GM19238 (cell line): ENCODE data around the gene FAM234A.
A peak's percentile ranks its signal among the peaks of the same experiment; 100 is the strongest.
"Not testable (repeated sequence)": the region's sequence is repeated elsewhere in the genome, so short reads cannot be mapped to it uniquely, and the experiment has no call there.

Source experiments
- DNase-seq: peaks from one replicate; pipeline ENCODE4 v3.0.0; 2011; ENCODE audit warnings: low spot score; ENCODE audit not compliant: insufficient read length

The FAM234A gene

GRCh38 chr16:264440-264951, 29.9 kb downstream of the FAM234A start:
- no peak for DNase-seq

DNA sequence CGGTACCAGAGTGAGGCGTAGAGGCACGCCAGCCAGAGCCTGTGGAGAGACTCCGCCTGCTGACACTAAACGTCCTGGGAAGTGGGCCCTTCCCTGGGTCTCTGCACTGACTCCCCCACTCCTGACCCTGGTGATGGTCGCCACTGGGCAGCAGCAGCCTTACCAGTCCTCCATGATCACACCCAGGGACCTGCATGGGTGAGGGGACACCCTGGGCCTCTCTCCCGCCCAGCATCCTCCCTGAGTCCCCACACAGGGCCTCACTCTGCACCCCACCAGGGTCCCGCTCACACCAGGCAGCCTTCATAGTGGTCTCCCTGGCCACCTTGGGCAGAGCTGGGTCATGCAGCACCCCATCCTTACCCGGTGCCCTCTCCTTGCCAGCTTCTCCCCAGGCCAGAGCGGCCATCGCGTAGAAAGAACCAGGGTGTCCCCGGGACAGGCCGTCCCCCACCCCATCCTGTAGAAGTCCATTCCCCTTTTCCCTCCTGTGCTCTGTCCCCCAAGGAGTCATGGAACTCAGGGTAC, 30.4 kb downstream of the FAM234A start:
- DNase-seq, result no peak

- no peak for DNase-seq
Observed at GRCh38 chr16:265711-266110, 31.1 kb downstream of the FAM234A start.

GRCh38 chr16:266258-267164, 31.9 kb downstream of the FAM234A start:
- DNase-seq, result no peak

DNA sequence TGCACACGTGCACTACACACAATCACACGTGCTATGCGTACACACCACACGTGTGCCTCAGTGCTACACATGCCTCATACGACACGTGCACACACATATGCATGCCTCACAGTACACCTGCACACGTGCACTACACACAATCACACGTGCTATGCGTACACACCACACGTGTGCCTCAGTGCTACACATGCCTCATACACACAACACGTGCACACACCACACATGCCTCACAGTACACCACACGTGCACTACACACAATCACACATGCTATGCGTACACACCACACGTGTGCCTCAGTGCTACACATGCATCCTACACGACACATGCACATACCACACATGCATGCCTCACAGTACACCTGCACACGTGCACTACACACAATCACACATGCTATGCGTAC, 32.9 kb downstream of the FAM234A start:
- not testable (repeated sequence) for DNase-seq

- DNase-seq, result no peak
Observed at GRCh38 chr16:268141-269053, 33.8 kb downstream of the FAM234A start.

- no peak for DNase-seq
Observed at GRCh38 chr16:269061-269796, 34.6 kb downstream of the FAM234A start.

- no peak for DNase-seq
Observed at GRCh38 chr16:270381-271255, 36.0 kb downstream of the FAM234A start.

DNA sequence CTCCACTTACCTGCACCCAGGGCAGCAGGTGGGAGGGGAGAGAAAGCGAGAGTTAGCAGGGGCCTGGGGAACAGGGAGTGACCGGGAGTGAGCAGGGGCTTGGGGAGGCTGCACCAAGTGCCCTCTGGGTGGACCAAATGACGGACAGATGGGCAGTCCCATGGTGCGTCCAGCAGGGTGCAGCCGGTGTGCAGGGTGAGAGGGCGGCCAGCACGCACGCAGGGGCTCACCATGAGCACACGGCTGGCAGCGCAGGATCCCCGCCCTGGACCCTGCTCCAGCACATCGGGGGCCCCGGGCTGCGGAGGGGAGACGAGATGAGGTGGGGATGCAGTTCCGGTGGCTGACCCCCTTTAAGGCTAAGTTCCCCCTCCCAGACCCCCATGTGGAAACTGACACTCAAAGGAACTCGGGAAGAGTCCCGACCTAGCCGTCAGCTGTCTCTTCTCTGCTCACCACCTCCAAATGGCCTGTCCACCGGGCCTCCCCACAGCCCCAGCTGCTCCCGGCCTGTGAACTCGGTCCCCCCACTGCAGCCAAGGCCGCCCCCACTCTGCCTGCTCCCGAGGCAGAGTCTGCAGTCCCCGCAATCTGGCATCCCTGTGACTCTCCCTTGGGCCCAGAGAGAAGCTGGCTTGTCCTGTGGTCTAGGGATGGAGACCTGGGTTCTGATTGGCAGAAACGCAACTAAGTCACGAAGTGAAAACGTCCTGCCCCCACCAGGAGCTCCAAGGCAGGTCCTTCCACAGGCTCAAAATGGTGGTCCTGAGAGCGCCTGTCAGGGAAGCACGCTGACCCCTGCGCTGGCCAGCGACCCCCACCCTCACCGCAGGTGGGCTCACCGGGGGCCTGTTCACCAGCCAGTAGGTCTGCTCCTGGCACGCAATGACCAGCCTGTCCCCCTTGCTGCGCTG, 38.3 kb downstream of the FAM234A start:
- DNase-seq, result no peak

DNA sequence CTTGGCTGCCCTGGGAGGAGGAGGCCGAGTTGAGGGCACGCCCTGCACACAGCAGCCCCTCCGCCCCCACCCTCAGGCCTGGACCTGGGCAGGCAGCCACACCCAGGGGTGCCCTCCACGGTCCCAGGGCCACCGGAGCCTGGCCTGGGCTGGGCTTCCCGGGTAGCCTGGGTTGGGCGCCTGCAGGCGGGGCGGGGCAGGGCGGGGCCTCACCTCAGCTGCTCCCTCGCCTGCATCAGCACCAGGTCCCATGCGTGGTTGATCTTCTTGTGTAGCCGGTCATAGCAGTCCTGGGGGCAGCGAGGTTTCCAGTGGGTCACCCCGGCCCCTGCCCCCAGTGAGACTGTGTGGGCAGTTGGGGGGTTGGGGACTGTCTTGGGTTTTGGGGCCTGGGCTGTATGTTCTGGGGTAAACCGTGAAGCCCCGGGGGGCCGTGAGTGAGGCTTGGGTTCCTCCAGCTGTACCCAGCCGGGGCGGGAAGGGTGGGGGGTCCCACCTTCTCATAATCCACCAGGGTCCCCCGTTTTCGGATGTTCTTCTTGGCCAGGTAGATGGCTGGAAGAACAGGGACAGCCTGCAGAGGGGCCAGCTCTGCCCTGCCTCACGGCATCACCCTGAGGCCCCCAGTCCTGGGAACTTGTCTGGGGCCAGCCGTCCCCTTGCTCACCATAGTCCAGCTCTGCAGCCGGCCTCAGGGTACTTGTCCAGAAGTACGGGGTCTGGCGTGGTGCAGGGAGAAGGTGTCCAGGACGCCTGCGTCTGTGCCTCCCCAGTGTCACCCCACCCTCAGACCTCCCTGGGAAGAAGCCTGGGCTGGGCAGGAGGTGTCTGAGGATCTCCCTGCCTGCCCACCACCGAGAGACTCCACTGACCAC, 39.2 kb downstream of the FAM234A start:
- no peak for DNase-seq

DNA sequence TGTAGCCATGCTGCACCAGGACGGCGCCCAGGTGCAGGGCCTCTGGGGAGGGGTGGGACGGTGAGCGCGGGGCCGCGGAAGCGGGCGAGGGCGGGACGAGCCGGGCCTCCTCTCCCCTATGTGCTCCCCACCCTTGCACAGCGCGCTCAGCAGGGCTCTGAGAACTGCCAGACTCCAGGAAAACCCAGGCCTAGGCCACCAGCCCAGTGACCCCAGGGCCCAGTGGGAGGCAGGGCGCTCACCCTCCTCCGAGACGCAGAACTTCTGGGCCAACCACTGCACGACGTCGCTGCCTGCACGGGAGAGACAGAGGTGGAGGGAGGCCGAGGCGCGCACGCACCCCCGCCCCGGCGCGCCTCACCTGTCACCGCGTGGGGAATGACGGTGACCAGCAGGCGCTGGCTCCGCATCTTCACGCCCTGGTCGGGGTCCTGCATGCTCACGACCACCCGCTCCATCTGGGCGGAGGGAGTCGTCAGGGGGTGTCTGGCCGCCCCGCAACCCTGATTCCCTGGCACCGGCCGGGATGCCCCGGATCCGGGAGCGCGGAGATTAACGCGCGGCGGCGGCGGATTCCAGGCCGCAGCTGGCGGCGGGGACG, 40.5 kb downstream of the FAM234A start:
- no peak for DNase-seq

GRCh38 chr16:275786-276232, 41.2 kb downstream of the FAM234A start, which contains the start of gene RGS11:
RGS11 (minus strand) TSS chr16:275944; CDS start chr16:275911, 33 bp downstream.
- DNase-seq, result no peak

GRCh38 chr16:276426-277077, 41.9 kb downstream of the FAM234A start:
- DNase-seq, result no peak

GRCh38 chr16:278863-279366, 44.3 kb downstream of the FAM234A start:
- peak; percentile 65 for DNase-seq

DNA sequence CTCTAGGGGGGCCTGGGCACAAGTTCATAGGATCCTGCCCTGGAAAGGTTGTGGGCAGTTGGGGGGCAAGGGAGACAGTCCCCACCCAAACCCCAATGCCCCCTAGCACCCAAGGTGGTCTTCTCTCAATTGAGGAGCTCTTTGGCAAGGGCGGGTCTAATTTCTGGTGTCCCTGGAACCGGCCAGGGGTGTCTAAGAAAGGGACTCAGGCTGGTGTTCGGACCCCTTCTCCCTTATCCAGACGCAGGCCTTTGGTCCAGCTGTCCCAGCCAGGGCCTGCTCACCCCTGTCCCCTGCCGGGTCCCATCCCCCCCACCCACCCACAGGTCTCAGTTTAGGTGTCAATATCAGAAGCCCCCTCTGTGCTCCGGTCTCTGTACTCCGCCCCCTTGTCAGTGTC, 44.9 kb downstream of the FAM234A start:
- no peak for DNase-seq

- no peak for DNase-seq
Observed at GRCh38 chr16:280005-280460, 45.4 kb downstream of the FAM234A start.

GRCh38 chr16:280552-280951, 45.9 kb downstream of the FAM234A start, which contains the start of gene ARHGDIG:
ARHGDIG (plus strand) TSS chr16:280591; CDS start chr16:280681, 90 bp downstream.
- DNase-seq, result no peak
